H9 (cell line): Measurements from ENCODE around the gene CARM1. TPM values are rescaled to one million over a fixed set of nuclear protein-coding genes. Genes with fewer than 3 reads are reported as not detected.
A peak's percentile ranks its signal among the peaks of the same experiment; 100 is the strongest.

Experiments
- DNase-seq: peaks from one replicate; pipeline ENCODE4 v3.0.0-alpha.2; 2017
- H2AFZ ChIP-seq: one replicate; pipeline ENCODE4 v1.6.1; 2013; ENCODE audit warnings: mild to moderate bottlenecking, low read length, control low read depth, moderate library complexity
- H2AK5ac ChIP-seq: 2 replicates; pipeline ENCODE4 v1.6.1; 2013; ENCODE audit warnings: low read length, control low read depth, mixed read lengths; ENCODE audit not compliant: insufficient read length
- H2BK120ac ChIP-seq: one replicate; pipeline ENCODE4 v1.6.1; 2013; ENCODE audit warnings: low read depth, mild to moderate bottlenecking, low read length, control low read depth, inconsistent platforms; ENCODE audit not compliant: poor library complexity, severe bottlenecking
- H2BK12ac ChIP-seq: 2 replicates; pipeline ENCODE4 v1.6.1; 2013; ENCODE audit warnings: low read length, control low read depth, mixed read lengths, low read depth; ENCODE audit not compliant: insufficient read length
- H2BK15ac ChIP-seq: 2 replicates; pipeline ENCODE4 v1.6.1; 2013; ENCODE audit warnings: low read depth, low read length, control low read depth
- H2BK20ac ChIP-seq: one replicate; pipeline ENCODE4 v1.6.1; 2013; ENCODE audit warnings: low read depth, mild to moderate bottlenecking, low read length, control low read depth, inconsistent platforms; ENCODE audit not compliant: poor library complexity, severe bottlenecking
- H2BK5ac ChIP-seq: 2 replicates; pipeline ENCODE4 v1.6.1; 2013; ENCODE audit warnings: low read length, control low read depth, mixed read lengths; ENCODE audit not compliant: insufficient read length
- H3K14ac ChIP-seq: 2 replicates; pipeline ENCODE4 v1.6.1; 2013; ENCODE audit warnings: low read length, control low read depth; ENCODE audit not compliant: insufficient read depth
- H3K18ac ChIP-seq: 2 replicates; pipeline ENCODE4 v1.6.1; 2013; ENCODE audit warnings: low read depth, mild to moderate bottlenecking, mixed read lengths, low read length, control low read depth; ENCODE audit not compliant: insufficient read length
- H3K23ac ChIP-seq: 2 replicates; pipeline ENCODE4 v1.6.1; 2013; ENCODE audit warnings: low read length, control low read depth, mixed read lengths, low read depth; ENCODE audit not compliant: insufficient read length
- H3K23me2 ChIP-seq: 2 replicates; pipeline ENCODE4 v1.6.1; 2013; ENCODE audit warnings: low read depth, mild to moderate bottlenecking, mixed read lengths, low read length, control low read depth; ENCODE audit not compliant: insufficient read length, poor library complexity, severe bottlenecking
- H3K27ac ChIP-seq: 2 replicates; pipeline ENCODE4 v1.5.1; 2013; ENCODE audit warnings: low read length, control low read depth, mixed read lengths, low read depth; ENCODE audit not compliant: insufficient read length
- H3K27me3 ChIP-seq: 2 replicates; pipeline ENCODE4 v1.6.1; 2013; ENCODE audit warnings: low read length, control low read depth, inconsistent platforms; ENCODE audit not compliant: insufficient read depth
- H3K4ac ChIP-seq: 2 replicates; pipeline ENCODE4 v1.6.1; 2013; ENCODE audit warnings: low read depth, mild to moderate bottlenecking, control low read depth, inconsistent platforms, low read length, moderate library complexity
- H3K4me1 ChIP-seq: 2 replicates; pipeline ENCODE4 v1.6.1; 2013; ENCODE audit warnings: low read length, control low read depth, inconsistent platforms; ENCODE audit not compliant: insufficient read depth
- H3K4me2 ChIP-seq: 2 replicates; pipeline ENCODE4 v1.6.1; 2013; ENCODE audit warnings: low read length, control low read depth, mixed read lengths; ENCODE audit not compliant: insufficient read length, insufficient read depth
- H3K56ac ChIP-seq: 2 replicates; pipeline ENCODE4 v1.6.1; 2013; ENCODE audit warnings: low read depth, mild to moderate bottlenecking, mixed read lengths, low read length, control low read depth; ENCODE audit not compliant: insufficient read length
- H3K79me1 ChIP-seq: 2 replicates; pipeline ENCODE4 v1.6.1; 2013; ENCODE audit warnings: low read depth, mild to moderate bottlenecking, moderate library complexity, low read length, control low read depth, inconsistent platforms; ENCODE audit not compliant: insufficient read depth, poor library complexity, severe bottlenecking
- H3K79me2 ChIP-seq: 2 replicates; pipeline ENCODE4 v1.6.1; 2013; ENCODE audit warnings: low read length, control low read depth, inconsistent platforms; ENCODE audit not compliant: insufficient read depth
- H3K9ac ChIP-seq: 2 replicates; pipeline ENCODE4 v1.6.1; 2013; ENCODE audit warnings: low read length, control low read depth, mixed read lengths; ENCODE audit not compliant: insufficient read length; ENCODE audit errors: extremely low read depth
- H3K9me3 ChIP-seq: one replicate; pipeline ENCODE4 v1.6.1; 2013; ENCODE audit warnings: low read depth, low read length, inconsistent platforms; ENCODE audit not compliant: control insufficient read depth
- H3T11ph ChIP-seq: one replicate; pipeline ENCODE4 v1.6.1; 2013; ENCODE audit warnings: mild to moderate bottlenecking, low read length, control low read depth, inconsistent platforms
- H4K20me1 ChIP-seq: one replicate; pipeline ENCODE4 v1.6.1; 2013; ENCODE audit not compliant: control insufficient read depth, insufficient read length, insufficient read depth
- H4K5ac ChIP-seq: 2 replicates; pipeline ENCODE4 v1.6.1; 2013; ENCODE audit warnings: low read depth, mild to moderate bottlenecking, mixed read lengths, low read length, control low read depth; ENCODE audit not compliant: insufficient read length
- H4K8ac ChIP-seq: replicated peaks from 2 replicates; pipeline ENCODE4 v1.6.1; 2013; ENCODE audit warnings: low read length, control low read depth, mixed read lengths, low read depth; ENCODE audit not compliant: insufficient read length
- H4K91ac ChIP-seq: 2 replicates; pipeline ENCODE4 v1.6.1; 2013; ENCODE audit warnings: low read depth, mild to moderate bottlenecking, moderate library complexity, mixed read lengths, low read length, control low read depth; ENCODE audit not compliant: insufficient read length
- H3K27ac Mint-ChIP-seq, 3 experiments: 2 replicates in 2 of 3; 3 replicates in 1 of 3; pipeline ENCODE4 v1.8.0; 2020 to 2021; ENCODE audit warnings: mixed read lengths in 3 of 3, mild to moderate bottlenecking in 1 of 3, moderate library complexity in 1 of 3
- H3K27me3 Mint-ChIP-seq: 2 replicates; pipeline ENCODE4 v1.8.0; 2021; ENCODE audit warnings: low read depth, mild to moderate bottlenecking, moderate library complexity, mixed read lengths
- H3K36me3 Mint-ChIP-seq, 3 experiments: 2 replicates in 2 of 3; 3 replicates in 1 of 3; pipeline ENCODE4 v1.8.0; 2020 to 2021; ENCODE audit warnings: low read depth in 3 of 3, mixed read lengths in 3 of 3; ENCODE audit not compliant: insufficient read depth in 1 of 3
- H3K4me1 Mint-ChIP-seq, 2 experiments: 2 replicates each; pipeline ENCODE4 v1.8.0; 2020; ENCODE audit warnings: mixed read lengths in 2 of 2
- H3K4me3 Mint-ChIP-seq, 2 experiments: 2 replicates in 1 of 2; 3 replicates in 1 of 2; pipeline ENCODE4 v1.8.0; 2020 to 2021; ENCODE audit warnings: mild to moderate bottlenecking in 2 of 2, mixed read lengths in 2 of 2, moderate library complexity in 1 of 2
- H3K9me3 Mint-ChIP-seq, 2 experiments: 2 replicates in 1 of 2; 3 replicates in 1 of 2; pipeline ENCODE4 v1.8.0; 2020; ENCODE audit warnings: mild to moderate bottlenecking in 2 of 2, mixed read lengths in 2 of 2, moderate library complexity in 1 of 2
- WGBS: extraction: QIAGEN DNeasy Blood & Tissue Kit; methylation state at CpG from one replicate; pipeline ENCODE4 v1.1.7; 2013; ENCODE audit warnings: missing lambda C conversion rate, low lambda C conversion rate, mixed read lengths; ENCODE audit not compliant: insufficient read length; ENCODE audit errors: extremely low coverage; 5-methylcytosine and 5-hydroxymethylcytosine counted together
- total RNA-seq: library from RNA; stranded (reverse); gene quantifications from 2 replicates; pipeline ENCODE4 v1.2.1, GENCODE V29; 2021
- TF ChIP-seq, protein P1 (sequence below): fragments of 200-600 bp; sonication (generic); conservative IDR thresholded peaks from 3 replicates; pipeline ENCODE4 v1.8.0; 2021; ENCODE audit warnings: antibody characterized with exemption, mild to moderate bottlenecking

CARM1 gene
- total RNA-seq, 1 experiment from 2014 or later, result 111 TPM

- DNase-seq, result peak; percentile 13
- H3K27ac Mint-ChIP-seq, result no peak overlapping the region; a peak in 2 of 7 replicates
- H4K20me1 ChIP-seq, result no peaks in the 10 kb centered on the region
- H4K8ac ChIP-seq, result no peak overlapping the region
- no peak overlapping the region for H3K4ac ChIP-seq
- no peaks in the 10 kb centered on the region for H3K9me3 ChIP-seq
- H4K5ac ChIP-seq, result no peak overlapping the region
- H4K91ac ChIP-seq, result no peak overlapping the region
- H2AK5ac ChIP-seq, result no peak overlapping the region
- no peak overlapping the region for H3K18ac ChIP-seq
- H3T11ph ChIP-seq, result no peak overlapping the region
- no peak overlapping the region for H3K56ac ChIP-seq
- no peaks in the 10 kb centered on the region for H3K79me1 ChIP-seq
- H3K23ac ChIP-seq, result no peak overlapping the region
- H3K36me3 Mint-ChIP-seq, result peaks cover 9 to 63% (median 50%) of the 10 kb centered on the region in 3 experiments; a peak in 6 of 7 replicates
- no peak overlapping the region for H2BK20ac ChIP-seq
- H2BK120ac ChIP-seq, result no peak overlapping the region
- no CpG with 5 or more reads among the region's 11 CpGs for WGBS
- H3K4me1 ChIP-seq, result no peaks in the 10 kb centered on the region
- no peaks in the 10 kb centered on the region for H3K27me3 Mint-ChIP-seq
- no peaks in the 10 kb centered on the region for H3K9me3 Mint-ChIP-seq
- H2BK12ac ChIP-seq, result no peak overlapping the region
- no peak overlapping the region for H2AFZ ChIP-seq
- H3K4me2 ChIP-seq, result no peak overlapping the region
- no peak overlapping the region for H3K14ac ChIP-seq
- H3K9ac ChIP-seq, result no peak overlapping the region
- no peaks in the 10 kb centered on the region for H3K79me2 ChIP-seq
- no peaks in the 10 kb centered on the region for H3K4me1 Mint-ChIP-seq
- H2BK15ac ChIP-seq, result no peak overlapping the region
- TF ChIP-seq, protein P1, sequence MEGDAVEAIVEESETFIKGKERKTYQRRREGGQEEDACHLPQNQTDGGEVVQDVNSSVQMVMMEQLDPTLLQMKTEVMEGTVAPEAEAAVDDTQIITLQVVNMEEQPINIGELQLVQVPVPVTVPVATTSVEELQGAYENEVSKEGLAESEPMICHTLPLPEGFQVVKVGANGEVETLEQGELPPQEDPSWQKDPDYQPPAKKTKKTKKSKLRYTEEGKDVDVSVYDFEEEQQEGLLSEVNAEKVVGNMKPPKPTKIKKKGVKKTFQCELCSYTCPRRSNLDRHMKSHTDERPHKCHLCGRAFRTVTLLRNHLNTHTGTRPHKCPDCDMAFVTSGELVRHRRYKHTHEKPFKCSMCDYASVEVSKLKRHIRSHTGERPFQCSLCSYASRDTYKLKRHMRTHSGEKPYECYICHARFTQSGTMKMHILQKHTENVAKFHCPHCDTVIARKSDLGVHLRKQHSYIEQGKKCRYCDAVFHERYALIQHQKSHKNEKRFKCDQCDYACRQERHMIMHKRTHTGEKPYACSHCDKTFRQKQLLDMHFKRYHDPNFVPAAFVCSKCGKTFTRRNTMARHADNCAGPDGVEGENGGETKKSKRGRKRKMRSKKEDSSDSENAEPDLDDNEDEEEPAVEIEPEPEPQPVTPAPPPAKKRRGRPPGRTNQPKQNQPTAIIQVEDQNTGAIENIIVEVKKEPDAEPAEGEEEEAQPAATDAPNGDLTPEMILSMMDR, result no peak
- no peak overlapping the region for H3K4me3 Mint-ChIP-seq
- no peak overlapping the region for H3K27ac ChIP-seq
- H2BK5ac ChIP-seq, result no peak overlapping the region
- no peaks in the 10 kb centered on the region for H3K23me2 ChIP-seq
- no peaks in the 10 kb centered on the region for H3K27me3 ChIP-seq
Observed at GRCh38 chr19:10918359-10918758, 47.0 kb downstream of the CARM1 start.
